HG03139 (cell line): ENCODE results near the gene EIF4E2.
"Not testable (repeated sequence)": the region's sequence is repeated elsewhere in the genome, so short reads cannot be mapped to it uniquely, and the experiment has no call there.

Experiments
- ATAC-seq: cut with Tn5 transposase; IDR thresholded peaks from one replicate; pipeline ENCODE4 v1.9.1; 2021; ENCODE audit not compliant: unreplicated experiment

Gene EIF4E2

DNA sequence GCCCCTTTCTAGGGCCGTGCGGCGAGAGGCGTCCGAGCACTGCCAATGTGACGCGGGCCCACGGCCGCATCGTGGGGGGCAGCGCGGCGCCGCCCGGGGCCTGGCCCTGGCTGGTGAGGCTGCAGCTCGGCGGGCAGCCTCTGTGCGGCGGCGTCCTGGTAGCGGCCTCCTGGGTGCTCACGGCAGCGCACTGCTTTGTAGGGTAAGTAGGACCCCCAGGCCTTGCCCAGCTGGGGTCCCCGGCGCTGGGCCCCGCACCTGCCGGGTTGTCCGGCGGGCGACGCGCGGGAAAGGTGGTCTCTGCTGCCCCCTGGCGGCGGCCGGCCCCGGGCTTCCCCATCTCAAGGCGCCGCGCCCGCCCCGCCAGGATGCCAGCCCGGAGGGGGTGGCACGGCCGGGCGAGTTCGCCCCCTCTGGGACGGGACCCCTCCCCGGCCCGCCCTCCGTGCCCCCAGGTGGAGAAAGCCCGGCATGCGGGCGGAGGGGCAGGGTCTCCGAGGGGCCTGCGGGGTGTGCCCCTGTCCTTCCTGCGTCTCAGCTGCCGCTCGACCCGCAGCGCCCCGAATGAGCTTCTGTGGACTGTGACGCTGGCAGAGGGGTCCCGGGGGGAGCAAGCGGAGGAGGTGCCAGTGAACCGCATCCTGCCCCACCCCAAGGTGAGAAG is 28.4 kb upstream of the EIF4E2 start:
- ATAC-seq = no peak

DNA sequence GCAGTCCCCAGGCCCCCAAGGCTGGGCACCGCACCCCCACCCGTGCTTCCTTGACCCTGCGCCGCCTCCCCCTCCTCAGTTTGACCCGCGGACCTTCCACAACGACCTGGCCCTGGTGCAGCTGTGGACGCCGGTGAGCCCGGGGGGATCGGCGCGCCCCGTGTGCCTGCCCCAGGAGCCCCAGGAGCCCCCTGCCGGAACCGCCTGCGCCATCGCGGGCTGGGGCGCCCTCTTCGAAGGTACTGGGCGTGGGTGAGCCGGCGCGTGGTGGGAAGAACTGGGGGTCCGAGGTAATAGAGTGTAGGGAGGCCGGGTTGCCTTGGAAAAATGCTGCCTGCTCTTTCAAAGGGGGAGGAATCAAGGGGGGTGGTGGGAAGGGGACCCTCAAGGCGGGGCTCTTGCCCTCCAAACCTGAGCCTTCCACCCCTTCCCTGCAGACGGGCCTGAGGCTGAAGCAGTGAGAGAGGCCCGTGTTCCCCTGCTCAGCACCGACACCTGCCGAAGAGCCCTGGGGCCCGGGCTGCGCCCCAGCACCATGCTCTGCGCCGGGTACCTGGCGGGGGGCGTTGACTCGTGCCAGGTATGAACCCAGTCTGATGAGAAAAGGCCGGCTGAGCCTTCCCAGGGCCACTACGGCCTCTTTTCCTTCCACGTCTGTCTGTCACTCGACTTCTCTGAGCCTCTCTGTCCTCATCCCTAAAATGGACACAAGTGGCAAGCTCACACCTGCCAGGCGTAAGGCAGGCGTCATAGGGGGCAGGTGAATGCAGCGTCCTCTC is 27.7 kb upstream of the EIF4E2 start:
- no peak for ATAC-seq

DNA sequence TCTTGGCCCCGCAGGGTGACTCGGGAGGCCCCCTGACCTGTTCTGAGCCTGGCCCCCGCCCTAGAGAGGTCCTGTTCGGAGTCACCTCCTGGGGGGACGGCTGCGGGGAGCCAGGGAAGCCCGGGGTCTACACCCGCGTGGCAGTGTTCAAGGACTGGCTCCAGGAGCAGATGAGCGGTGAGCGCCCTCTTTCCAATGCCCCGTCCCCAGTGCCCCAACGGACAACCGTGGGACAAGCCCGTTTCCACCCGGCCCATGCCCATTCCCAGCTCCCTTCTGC is 27.1 kb upstream of the EIF4E2 start:
- no peak for ATAC-seq

DNA sequence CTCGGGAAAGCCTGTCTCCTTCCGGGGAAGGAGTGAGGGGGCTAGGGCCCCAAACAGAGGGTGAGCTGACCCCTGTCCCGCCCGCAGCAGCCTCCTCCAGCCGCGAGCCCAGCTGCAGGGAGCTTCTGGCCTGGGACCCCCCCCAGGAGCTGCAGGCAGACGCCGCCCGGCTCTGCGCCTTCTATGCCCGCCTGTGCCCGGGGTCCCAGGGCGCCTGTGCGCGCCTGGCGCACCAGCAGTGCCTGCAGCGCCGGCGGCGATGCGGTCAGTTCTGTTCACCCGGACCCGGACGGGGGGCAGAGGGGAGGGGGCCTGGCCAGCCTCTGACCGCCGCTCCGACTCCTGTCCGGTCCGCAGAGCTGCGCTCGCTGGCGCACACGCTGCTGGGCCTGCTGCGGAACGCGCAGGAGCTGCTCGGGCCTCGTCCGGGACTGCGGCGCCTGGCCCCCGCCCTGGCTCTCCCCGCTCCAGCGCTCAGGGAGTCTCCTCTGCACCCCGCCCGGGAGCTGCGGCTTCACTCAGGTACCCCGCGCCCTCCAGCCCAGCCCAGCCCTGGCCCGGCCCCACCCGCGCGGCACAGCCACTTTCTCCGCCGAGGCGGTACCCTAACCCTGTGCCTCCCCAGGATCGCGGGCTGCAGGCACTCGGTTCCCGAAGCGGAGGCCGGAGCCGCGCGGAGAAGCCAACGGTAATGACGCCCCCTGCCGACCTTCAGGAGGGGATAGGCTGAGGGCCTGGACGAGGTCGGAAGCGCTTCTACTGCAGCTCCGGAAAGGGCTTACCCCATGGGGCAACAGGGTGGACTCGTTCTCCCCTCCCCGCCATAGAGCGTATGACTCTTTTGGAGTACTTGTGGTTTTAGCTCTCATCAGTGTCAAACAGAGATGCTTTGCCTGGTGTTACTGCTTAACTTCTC is 26.5 kb upstream of the EIF4E2 start:
- ATAC-seq = no peak

DNA sequence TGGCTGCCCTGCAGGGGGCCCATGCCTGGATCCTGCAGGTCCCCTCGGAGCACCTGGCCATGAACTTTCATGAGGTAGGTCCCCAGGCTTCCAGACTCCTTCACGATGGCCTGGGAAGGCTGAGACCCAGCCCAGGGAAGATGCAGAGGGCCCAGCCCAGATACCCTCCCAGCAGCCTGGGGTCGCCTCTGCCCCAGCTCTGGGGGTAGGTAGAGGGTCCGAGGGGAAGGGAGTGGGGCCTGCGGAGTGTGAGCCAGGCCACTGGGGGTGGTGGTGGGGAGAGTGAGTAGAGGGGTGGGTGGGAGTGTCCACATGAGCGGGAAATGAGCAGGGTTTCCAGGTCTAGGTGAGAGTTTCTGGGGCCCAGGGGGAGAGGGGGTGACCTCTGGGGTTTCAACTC is 25.7 kb upstream of the EIF4E2 start:
- no peak for ATAC-seq

DNA sequence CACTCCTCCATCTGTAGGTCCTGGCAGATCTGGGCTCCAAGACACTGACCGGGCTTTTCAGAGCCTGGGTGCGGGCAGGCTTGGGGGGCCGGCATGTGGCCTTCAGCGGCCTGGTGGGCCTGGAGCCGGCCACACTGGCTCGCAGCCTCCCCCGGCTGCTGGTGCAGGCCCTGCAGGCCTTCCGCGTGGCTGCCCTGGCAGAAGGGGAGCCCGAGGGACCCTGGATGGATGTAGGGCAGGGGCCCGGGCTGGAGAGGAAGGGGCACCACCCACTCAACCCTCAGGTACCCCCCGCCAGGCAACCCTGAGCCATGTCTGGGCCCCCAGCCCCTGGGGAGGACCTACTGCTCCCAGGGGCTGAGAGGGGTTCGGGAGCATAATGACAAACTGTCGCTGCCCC is 25.3 kb upstream of the EIF4E2 start:
- no peak for ATAC-seq

DNA sequence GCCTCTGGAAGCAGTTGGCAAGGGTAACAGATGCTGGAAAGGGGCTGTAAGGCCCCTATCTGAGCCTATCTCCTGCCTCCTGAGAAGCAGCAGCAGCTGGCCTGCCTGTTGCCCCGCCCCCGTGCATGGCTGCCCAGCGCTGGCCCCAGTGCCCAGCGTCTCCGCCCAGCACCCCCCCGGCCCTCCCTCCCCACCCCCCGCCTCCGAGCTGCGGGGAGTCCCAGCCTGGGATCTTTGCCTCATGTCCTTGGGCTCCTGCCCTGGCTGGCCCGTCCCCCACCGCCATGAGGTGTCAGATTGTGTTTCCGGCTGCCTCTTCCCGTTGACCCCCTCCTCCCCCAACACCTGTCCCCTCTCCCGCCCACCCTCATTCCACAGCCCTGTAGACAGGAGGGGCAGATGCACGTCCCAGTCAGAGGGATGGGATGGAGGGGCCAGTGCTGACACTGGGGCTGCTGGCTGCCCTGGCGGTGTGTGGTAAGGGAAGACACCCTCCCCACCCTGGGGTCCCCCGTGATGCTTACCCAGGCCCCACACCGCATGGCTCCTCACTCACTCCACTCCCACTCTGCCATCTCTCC is 24.6 kb upstream of the EIF4E2 start, which contains the start of gene CHRND:
Gene CHRND, plus strand, starts transcription at position 370 of the 581 bp plus-strand sequence. Its CDS starts 56 bp downstream, at position 426.
- no peak for ATAC-seq

DNA sequence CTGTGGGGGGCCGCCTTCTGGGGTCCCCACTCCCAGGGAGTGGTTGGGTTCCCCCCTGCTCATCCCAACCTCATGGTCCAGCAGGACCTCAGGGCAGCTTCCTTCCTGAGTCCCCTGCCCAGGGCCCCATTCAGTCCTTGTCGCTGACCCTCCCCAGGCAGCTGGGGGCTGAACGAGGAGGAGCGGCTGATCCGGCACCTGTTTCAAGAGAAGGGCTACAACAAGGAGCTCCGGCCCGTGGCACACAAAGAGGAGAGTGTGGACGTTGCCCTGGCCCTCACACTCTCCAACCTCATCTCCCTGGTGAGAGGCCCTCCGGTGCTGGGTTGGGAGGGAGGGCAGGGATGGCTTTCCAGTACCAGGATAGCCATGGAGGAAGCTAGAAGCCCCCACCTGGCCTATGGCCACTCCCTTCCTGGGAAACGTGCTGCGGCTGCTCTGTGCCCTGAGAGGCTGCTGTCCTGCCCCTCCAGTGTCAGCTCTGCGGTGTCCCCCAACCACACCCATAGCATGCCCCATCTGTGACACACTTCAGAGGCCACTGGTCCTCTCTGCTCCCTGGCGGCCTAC is 24.0 kb upstream of the EIF4E2 start:
- no peak for ATAC-seq

DNA sequence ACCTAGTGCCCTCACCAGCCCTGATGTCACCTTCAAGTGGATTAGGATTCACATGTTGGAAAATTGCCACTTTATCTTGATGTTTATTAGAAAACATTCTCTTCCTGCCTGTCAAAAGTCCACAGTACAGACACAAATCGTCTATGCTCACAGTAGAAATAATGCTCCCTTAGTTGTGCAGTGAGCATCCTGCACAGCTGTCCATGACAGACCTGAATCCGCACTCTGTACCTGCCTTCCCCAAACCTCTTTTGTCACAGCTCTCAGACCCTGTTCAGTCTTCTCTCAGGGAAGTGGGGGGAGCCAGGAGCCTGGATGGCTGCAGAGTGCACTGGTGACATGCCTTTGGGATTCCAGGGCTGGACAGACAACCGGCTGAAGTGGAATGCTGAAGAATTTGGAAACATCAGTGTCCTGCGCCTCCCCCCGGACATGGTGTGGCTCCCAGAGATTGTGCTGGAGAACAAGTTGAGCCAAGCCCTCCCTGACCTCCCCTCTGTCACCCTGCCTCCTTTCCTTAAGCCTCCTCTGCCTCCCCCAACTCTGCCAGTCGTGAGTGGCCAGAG is 22.5 kb upstream of the EIF4E2 start:
- ATAC-seq = no peak

DNA sequence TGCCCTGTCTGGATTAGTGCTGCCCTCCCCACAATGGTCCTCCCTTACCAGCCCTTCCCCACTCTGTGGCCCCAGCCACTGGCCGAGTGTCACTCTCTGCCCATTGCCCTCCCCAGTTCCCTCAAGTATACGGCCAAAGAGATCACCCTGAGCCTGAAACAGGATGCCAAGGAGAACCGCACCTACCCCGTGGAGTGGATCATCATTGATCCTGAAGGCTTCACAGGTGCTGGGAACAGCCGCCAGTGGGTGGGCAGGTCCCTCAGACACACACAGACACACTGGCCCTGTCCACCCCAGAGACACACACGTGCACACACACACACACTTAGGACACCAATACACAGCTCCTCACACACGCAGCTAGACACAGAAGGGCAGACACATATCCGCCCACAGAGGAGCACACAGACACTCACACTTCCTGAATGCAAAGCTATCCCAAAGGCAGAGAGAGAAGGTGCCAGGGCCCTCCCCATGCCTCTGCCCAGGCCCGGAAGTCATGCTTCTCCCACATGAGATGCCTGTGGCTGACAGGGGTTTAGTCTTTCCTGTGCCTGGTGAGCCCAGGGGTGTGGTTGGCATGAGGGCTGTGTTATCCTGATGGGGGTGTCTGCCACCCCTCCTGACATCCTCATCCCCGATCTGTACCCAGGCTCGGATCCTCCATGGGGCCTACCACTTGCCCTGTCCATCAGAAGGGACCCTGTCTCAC is 21.6 kb upstream of the EIF4E2 start:
- no peak for ATAC-seq

DNA sequence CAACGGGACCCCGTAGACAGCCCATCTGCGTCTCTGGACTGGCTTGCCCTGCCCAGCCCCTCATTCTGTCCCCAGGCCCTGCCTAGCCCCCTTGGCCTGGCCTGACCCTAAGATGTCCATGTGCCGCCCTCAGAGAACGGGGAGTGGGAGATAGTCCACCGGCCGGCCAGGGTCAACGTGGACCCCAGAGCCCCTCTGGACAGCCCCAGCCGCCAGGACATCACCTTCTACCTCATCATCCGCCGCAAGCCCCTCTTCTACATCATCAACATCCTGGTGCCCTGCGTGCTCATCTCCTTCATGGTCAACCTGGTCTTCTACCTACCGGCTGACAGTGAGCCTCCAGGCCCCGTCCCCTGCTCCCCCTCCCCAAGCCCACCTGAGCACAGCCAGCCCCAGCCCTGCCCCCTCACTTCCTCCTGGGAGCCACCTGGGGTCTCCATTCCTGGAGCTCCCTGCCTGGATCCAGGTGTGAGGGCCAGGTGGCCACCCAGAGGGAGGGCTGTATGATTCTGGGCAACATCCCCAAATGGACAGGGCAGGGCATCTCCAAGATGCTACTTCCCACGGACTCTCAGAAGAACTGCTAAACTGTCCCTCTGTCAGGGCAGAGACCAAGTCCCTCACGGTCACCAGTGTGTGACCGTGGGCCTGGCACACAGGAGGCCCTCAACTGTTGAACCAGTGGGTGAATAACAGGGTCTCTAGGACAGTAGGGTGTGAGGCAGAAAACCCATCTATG is 20.5 kb upstream of the EIF4E2 start:
- ATAC-seq = no peak

DNA sequence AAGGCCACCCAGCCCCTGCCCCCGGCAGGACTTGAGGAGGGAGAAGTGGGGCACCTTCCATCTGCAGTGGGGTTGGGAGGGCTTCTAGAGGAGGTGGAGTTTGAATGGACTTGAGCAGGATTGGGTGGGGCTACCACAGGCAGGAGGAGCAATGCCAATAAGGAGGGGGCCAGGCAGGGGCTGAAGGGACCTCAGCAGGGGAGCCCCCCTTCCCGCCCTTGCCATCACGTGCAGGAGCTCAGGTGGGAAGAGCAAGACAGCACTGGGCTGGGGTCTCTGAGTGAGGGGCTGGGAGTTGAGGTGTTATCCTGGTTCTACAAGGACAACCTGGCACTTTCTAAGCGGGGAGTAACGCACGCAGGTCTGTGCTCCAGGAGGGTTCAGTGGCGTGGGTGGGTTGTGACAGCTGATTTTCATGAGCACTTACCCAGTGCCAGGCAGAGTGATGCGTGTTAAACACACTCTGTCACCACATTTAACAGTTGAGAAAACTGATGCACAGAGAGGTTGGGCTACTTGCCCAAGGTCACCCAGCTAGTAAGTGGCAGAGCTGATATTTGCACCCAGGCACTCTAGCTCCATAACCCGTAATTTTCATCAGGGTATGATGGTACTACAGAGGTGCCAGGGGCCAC is 19.7 kb upstream of the EIF4E2 start:
- ATAC-seq = no peak

DNA sequence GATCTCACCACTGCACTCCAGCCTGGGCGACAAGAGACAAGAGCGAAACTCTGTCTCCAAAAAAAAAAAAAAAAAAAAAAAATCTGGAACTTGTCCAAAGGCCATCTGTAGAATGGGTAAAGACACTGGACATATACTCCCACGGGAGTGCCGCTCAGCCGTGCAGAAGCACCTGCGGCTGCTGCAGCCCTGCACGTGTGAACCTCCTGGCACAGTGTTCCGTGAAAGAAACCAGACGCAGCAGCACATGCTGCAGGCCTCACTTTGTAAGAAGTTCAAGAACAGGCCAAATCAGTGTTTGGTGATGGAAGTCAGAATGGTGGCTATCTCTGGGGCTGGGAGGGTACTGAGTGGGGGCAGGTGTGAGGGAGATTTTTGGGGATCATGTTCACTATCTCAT is 18.1 kb upstream of the EIF4E2 start:
- no peak for ATAC-seq

DNA sequence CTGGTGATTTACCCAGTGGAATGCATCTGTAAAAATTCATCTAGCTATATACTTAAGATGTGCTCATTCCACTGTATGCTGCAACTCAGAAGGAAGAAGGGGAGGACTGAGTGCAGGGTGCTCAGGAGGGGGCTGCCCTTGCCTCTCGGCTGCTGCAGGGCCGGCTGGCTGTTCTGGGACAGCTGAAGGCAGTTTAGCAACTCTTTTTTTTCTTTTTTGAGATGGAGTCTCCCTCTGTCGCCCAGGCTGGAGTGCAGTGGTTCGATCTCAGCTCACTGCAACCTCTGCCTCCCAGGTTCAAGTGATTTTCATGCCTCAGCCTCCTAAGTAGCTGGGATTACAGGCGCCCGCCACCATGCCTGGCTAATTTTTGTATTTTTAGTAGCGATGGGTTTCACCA is 17.7 kb upstream of the EIF4E2 start:
- not testable (repeated sequence) for ATAC-seq

DNA sequence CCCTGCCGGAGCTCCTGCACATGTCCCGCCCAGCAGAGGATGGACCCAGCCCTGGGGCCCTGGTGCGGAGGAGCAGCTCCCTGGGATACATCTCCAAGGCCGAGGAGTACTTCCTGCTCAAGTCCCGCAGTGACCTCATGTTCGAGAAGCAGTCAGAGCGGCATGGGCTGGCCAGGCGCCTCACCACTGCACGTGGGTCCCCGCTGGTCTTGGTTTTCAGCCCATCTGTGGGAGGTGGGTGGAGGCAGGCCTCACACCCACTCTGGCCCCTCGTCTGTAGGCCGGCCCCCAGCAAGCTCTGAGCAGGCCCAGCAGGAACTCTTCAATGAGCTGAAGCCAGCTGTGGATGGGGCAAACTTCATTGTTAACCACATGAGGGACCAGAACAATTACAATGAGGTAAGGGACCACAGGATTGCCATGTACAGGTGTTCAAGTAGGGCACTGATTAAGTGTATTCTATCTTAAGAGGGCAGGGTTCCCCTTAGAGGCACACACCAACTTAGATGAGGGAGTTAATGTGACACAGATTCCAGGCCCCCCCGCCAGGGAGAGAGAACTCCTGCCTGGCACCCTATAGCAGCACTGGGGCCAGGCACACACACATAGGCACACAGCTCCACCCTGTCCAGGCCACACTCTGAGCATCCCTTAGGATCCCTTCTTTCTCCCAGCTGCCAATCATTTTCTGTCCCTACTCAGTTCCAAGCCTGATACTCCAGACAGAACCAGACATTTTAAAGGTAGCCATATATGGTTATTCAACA is 16.4 kb upstream of the EIF4E2 start:
- ATAC-seq = no peak

DNA sequence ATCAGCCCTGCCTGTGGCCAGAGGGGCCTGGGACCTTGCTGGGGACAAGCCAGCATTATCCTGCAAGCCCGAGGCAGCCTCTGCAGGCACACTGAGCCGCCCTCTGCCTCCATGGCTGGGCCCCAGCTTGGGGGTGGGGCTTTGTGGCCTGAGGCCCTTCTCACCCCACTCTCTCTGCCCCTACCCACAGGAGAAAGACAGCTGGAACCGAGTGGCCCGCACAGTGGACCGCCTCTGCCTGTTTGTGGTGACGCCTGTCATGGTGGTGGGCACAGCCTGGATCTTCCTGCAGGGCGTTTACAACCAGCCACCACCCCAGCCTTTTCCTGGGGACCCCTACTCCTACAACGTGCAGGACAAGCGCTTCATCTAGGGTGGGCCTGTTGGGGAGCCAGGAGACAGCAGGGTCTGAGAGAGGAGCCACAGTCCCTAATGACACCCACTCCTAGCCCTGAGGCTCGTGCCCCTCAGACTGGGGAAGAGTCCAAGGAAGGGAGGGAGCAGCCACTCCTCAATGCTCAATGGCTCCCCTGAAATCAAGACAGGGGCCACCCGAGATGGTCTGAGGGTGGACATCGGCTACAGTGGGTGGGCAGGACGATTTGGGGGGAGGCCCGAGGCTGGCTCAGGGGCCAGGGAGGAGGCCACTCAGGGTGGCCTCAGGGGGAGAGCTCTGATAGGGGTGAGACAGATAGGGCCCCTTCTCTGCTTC is 15.4 kb upstream of the EIF4E2 start:
- no peak for ATAC-seq

DNA sequence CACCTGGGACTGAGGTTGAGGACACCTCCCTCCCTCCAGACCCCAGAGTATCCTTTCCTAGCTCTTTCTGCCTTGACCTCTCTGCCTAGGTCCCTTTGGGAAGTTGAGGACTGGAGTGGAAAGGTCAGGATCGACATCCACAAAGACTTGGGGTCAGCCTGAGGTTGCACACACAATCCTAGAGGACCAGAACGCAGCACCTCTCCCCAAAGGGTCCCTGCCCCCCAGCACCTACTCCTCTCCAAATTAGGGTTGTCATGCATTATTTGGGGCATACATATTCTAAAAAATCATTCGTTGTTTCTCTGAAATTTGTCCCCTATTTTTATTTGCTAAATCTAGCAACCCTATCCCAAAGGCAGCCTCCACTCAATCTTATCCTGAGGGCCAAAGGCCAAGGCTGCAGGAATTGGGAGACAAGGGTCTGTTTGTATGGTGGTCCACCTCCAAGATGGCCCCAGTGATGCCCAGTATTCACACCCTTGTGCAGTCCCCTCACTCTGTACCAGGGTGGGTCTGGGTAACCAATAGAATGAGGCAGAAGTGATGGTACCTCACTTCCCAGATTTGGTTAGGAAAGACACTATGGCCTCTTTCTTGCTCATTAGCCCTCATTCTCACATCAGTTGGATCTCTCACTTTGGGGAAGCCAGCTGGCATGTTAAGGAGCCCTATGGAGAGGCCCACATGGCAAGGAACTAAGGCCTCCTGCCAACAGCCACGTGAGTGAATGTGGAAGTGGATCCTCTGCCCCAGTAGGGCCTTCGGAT is 14.5 kb upstream of the EIF4E2 start:
- ATAC-seq = no peak
